GM10266 (cell line): Measurements from ENCODE around the gene CHST1.

Experiments used
- DNase-seq: peaks from one replicate; pipeline ENCODE4 v3.0.0; 2012; ENCODE audit errors: extremely low spot score
- CTCF ChIP-seq: IDR thresholded peaks from 2 replicates; pipeline ENCODE4 v1.5.1; 2012; ENCODE audit warnings: mild to moderate bottlenecking, low read depth; ENCODE audit not compliant: control insufficient read depth, insufficient read depth; ENCODE audit errors: missing control alignments

CHST1 gene

GRCh38 chr11:45669146-45669545, 3.7 kb upstream of the CHST1 start:
- DNase-seq: no peak
- TF ChIP-seq CTCF: no peak

- TF ChIP-seq CTCF: no peak
- no peak for DNase-seq
These were observed 2.7 kb upstream of the CHST1 start for GRCh38 chr11:45667929-45668680.

- no peak for TF ChIP-seq CTCF
- DNase-seq: no peak
These were observed 1.5 kb upstream of the CHST1 start for GRCh38 chr11:45666648-45667642.

GRCh38 chr11:45665933-45666647, 668 bp upstream of the CHST1 start:
- no peak for DNase-seq
- TF ChIP-seq CTCF: no peak

- peak; percentile 51 for DNase-seq
- no peak for TF ChIP-seq CTCF
These were observed 831 bp downstream of the CHST1 start for GRCh38 chr11:45664376-45665205.
